ENCODE data around the gene GRIN2C. TPM values are rescaled to one million over a fixed set of nuclear protein-coding genes. Genes with fewer than 3 reads are reported as not detected.

Gene GRIN2C
- total RNA-seq, 4 donors from 2014 or later: 0.16 to 3.5 (median 0.42) TPM; not detected in 1

- no peaks in the 10 kb centered on the region for H3K36me3 ChIP-seq
- no CpG with 5 or more reads among the region's 6 CpGs for WGBS, 2 donors (ENCODE audit: low coverage in 1 of 2)
- no peak for ATAC-seq
- H3K4me1 ChIP-seq: peaks cover 0 to 40% (median 23%) of the 10 kb centered on the region in 3 donors
- no peaks in the 10 kb centered on the region for H3K9me3 ChIP-seq
- H3K27ac ChIP-seq: no peak overlapping the region
- TF ChIP-seq EP300 (IDR thresholded peaks at IDR 0.05) (no peak), POLR2AphosphoS5 (IDR thresholded peaks at IDR 0.05) (no peak), POLR2A (IDR thresholded peaks at IDR 0.05) (no peak), CTCF (IDR thresholded peaks at IDR 0.05) (no peak)
- no peak overlapping the region for H3K4me3 ChIP-seq
- H3K27me3 ChIP-seq: peaks cover 60% of the 10 kb centered on the region
Observed at GRCh38 chr17:74862919-74863318, 3.2 kb upstream of the GRIN2C start.

- H3K27ac ChIP-seq: no peak overlapping the region
- no peaks in the 10 kb centered on the region for H3K9me3 ChIP-seq
- no peaks in the 10 kb centered on the region for H3K36me3 ChIP-seq
- H3K27me3 ChIP-seq: peaks cover 66% of the 10 kb centered on the region
- peak overlapping the region in 1 of 2 donors; percentile 41 for H3K4me3 ChIP-seq
- ATAC-seq: peak; percentile 52
- TF ChIP-seq EP300 (IDR thresholded peaks at IDR 0.05) (no peak), POLR2A (IDR thresholded peaks at IDR 0.05) (no peak), CTCF (IDR thresholded peaks at IDR 0.05) (peak in 3 of 4 experiments; percentile 49 to 82 (median 65)), POLR2AphosphoS5 (IDR thresholded peaks at IDR 0.05) (no peak)
- peaks cover 0 to 40% (median 23%) of the 10 kb centered on the region in 3 donors for H3K4me1 ChIP-seq
- WGBS, 2 donors (ENCODE audit: low coverage in 1 of 2): 8% methylated on average over 2 of the region's 25 CpGs; no CpG with 5 or more reads in 1 of the 2 donors
Observed at GRCh38 chr17:74862108-74862901, 2.6 kb upstream of the GRIN2C start.

GRCh38 chr17:74861662-74862107, 2.0 kb upstream of the GRIN2C start:
- no peak for ATAC-seq
- H3K27me3 ChIP-seq: peaks cover 72% of the 10 kb centered on the region
- H3K36me3 ChIP-seq: no peaks in the 10 kb centered on the region
- WGBS, 2 donors (ENCODE audit: low coverage in 1 of 2): 18% methylated on average over 6 of the region's 36 CpGs; no CpG with 5 or more reads in 1 of the 2 donors
- H3K9me3 ChIP-seq: no peaks in the 10 kb centered on the region
- peak overlapping the region in 1 of 2 donors; percentile 41 for H3K4me3 ChIP-seq
- H3K4me1 ChIP-seq: peaks cover 0 to 40% (median 23%) of the 10 kb centered on the region in 3 donors
- no peak overlapping the region for H3K27ac ChIP-seq
- TF ChIP-seq POLR2AphosphoS5 (IDR thresholded peaks at IDR 0.05) (no peak), CTCF (IDR thresholded peaks at IDR 0.05) (no peak), POLR2A (IDR thresholded peaks at IDR 0.05) (no peak), EP300 (IDR thresholded peaks at IDR 0.05) (no peak)

- H3K9me3 ChIP-seq: no peaks in the 10 kb centered on the region
- peaks cover 78% of the 10 kb centered on the region for H3K27me3 ChIP-seq
- TF ChIP-seq CTCF (IDR thresholded peaks at IDR 0.05) (no peak), EP300 (IDR thresholded peaks at IDR 0.05) (no peak), POLR2A (IDR thresholded peaks at IDR 0.05) (no peak), POLR2AphosphoS5 (IDR thresholded peaks at IDR 0.05) (no peak)
- peak overlapping the region in 1 of 2 donors; percentile 41 for H3K4me3 ChIP-seq
- WGBS, 2 donors (ENCODE audit: low coverage in 1 of 2): 0% methylated on average over 2 to 5 of the region's 96 CpGs
- no peak for ATAC-seq
- peaks cover 0 to 40% (median 23%) of the 10 kb centered on the region in 3 donors for H3K4me1 ChIP-seq
- H3K36me3 ChIP-seq: no peaks in the 10 kb centered on the region
- peak overlapping the region in 1 of 4 donors; percentile 40 for H3K27ac ChIP-seq
Observed at GRCh38 chr17:74860872-74861661, 1.4 kb upstream of the GRIN2C start.

Data from gastroesophageal sphincter (tissue), 4 donors.